ENCODE data around the gene USP6NL.

Gene USP6NL

GRCh38 chr10:11483201-11484148 is 128.0 kb downstream of the USP6NL start:
- TF ChIP-seq SIN3A (IDR thresholded peaks at IDR 0.05; ENCODE audit: borderline replicate concordance, insufficient read depth, low read length) (no peak), TAF1 (IDR thresholded peaks at IDR 0.05; ENCODE audit: borderline replicate concordance, insufficient read depth, low read length) (no peak), POLR2AphosphoS5 (IDR thresholded peaks at IDR 0.05; ENCODE audit: low read depth, low read length) (no peak), FOXP2 (optimal IDR thresholded peaks at IDR 0.05; ENCODE audit: borderline replicate concordance, extremely low read depth, extremely low read length, insufficient read depth) (no peak), REST (IDR thresholded peaks at IDR 0.05; ENCODE audit: insufficient read depth in 1 of 2, low read depth in 2 of 2, low read length in 2 of 2) (no peak)

- TF ChIP-seq REST (IDR thresholded peaks at IDR 0.05; ENCODE audit: insufficient read depth in 1 of 2, low read depth in 2 of 2, low read length in 2 of 2) (no peak), FOXP2 (optimal IDR thresholded peaks at IDR 0.05; ENCODE audit: borderline replicate concordance, extremely low read depth, extremely low read length, insufficient read depth) (no peak), TAF1 (IDR thresholded peaks at IDR 0.05; ENCODE audit: borderline replicate concordance, insufficient read depth, low read length) (no peak), POLR2AphosphoS5 (IDR thresholded peaks at IDR 0.05; ENCODE audit: low read depth, low read length) (no peak), SIN3A (IDR thresholded peaks at IDR 0.05; ENCODE audit: borderline replicate concordance, insufficient read depth, low read length) (no peak)
Measured at GRCh38 chr10:11482306-11482705, 129.1 kb downstream of the USP6NL start.

- TF ChIP-seq TAF1 (IDR thresholded peaks at IDR 0.05; ENCODE audit: borderline replicate concordance, insufficient read depth, low read length) (no peak), SIN3A (IDR thresholded peaks at IDR 0.05; ENCODE audit: borderline replicate concordance, insufficient read depth, low read length) (no peak), REST (IDR thresholded peaks at IDR 0.05; ENCODE audit: insufficient read depth in 1 of 2, low read depth in 2 of 2, low read length in 2 of 2) (no peak), POLR2AphosphoS5 (IDR thresholded peaks at IDR 0.05; ENCODE audit: low read depth, low read length) (no peak)
Measured at GRCh38 chr10:11480687-11481086, 130.8 kb downstream of the USP6NL start.

GRCh38 chr10:11479300-11479699 is 132.2 kb downstream of the USP6NL start:
- TF ChIP-seq POLR2AphosphoS5 (IDR thresholded peaks at IDR 0.05; ENCODE audit: low read depth, low read length) (no peak), SIN3A (IDR thresholded peaks at IDR 0.05; ENCODE audit: borderline replicate concordance, insufficient read depth, low read length) (no peak), FOXP2 (optimal IDR thresholded peaks at IDR 0.05; ENCODE audit: borderline replicate concordance, extremely low read depth, extremely low read length, insufficient read depth) (no peak), TAF1 (IDR thresholded peaks at IDR 0.05; ENCODE audit: borderline replicate concordance, insufficient read depth, low read length) (no peak), REST (IDR thresholded peaks at IDR 0.05; ENCODE audit: insufficient read depth in 1 of 2, low read depth in 2 of 2, low read length in 2 of 2) (no peak)

All from PFSK-1 (cell line).